ENCODE measurements around the gene PCGF3.

DNA sequence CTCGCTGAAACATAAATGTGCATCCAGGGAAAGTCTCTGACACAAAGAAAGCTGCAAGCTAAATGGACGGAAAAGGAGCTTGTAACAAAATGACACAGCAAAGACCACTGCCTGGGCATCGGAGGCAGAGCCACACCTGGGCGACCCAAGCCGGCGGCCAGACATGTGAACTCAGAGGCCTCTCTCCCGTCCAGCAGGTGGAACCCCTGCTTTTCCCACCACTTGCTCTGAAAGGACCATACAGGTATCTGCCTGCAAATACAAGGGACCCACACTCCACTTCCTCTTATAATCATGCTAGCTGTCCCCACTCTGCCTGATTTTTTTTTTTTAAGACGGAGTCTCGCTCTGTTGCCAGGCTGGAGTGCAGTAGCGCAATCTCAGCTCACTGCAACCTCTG, 108.3 kb downstream of the PCGF3 start:
- TF ChIP-seq, protein P1, sequence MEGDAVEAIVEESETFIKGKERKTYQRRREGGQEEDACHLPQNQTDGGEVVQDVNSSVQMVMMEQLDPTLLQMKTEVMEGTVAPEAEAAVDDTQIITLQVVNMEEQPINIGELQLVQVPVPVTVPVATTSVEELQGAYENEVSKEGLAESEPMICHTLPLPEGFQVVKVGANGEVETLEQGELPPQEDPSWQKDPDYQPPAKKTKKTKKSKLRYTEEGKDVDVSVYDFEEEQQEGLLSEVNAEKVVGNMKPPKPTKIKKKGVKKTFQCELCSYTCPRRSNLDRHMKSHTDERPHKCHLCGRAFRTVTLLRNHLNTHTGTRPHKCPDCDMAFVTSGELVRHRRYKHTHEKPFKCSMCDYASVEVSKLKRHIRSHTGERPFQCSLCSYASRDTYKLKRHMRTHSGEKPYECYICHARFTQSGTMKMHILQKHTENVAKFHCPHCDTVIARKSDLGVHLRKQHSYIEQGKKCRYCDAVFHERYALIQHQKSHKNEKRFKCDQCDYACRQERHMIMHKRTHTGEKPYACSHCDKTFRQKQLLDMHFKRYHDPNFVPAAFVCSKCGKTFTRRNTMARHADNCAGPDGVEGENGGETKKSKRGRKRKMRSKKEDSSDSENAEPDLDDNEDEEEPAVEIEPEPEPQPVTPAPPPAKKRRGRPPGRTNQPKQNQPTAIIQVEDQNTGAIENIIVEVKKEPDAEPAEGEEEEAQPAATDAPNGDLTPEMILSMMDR (IDR thresholded peaks at IDR 0.05) = no peak
- TF ChIP-seq POLR2A (IDR thresholded peaks at IDR 0.05) = no peak

Data from right lobe of liver (tissue), 4 donors.